GM18519 (cell line): Measurements from ENCODE around the gene ZNF208.
"Not testable (repeated sequence)": the region's sequence is repeated elsewhere in the genome, so short reads cannot be mapped to it uniquely, and the experiment has no call there.

ENCODE experiments used
- ATAC-seq: cut with Tn5 transposase; IDR thresholded peaks from one replicate; pipeline ENCODE4 v1.9.1; 2021; ENCODE audit warnings: mild to moderate bottlenecking, moderate library complexity; ENCODE audit not compliant: unreplicated experiment, low FRiP score

The ZNF208 gene

GRCh38 chr19:21890017-21890416 is 120.7 kb downstream of the ZNF208 start:
- ATAC-seq, result not testable (repeated sequence)

GRCh38 chr19:21885516-21885915 is 125.2 kb downstream of the ZNF208 start:
- not testable (repeated sequence) for ATAC-seq

GRCh38 chr19:21884786-21885185 is 126.0 kb downstream of the ZNF208 start:
- ATAC-seq, result not testable (repeated sequence)

- no peak for ATAC-seq
Observed at GRCh38 chr19:21883516-21883915, 127.2 kb downstream of the ZNF208 start.
